HG02798 (cell line): ENCODE measurements around the gene DNAJC21.
"Not testable (repeated sequence)": the region's sequence is repeated elsewhere in the genome, so short reads cannot be mapped to it uniquely, and the experiment has no call there.

Source experiments
- ATAC-seq: cut with Tn5 transposase; IDR thresholded peaks from one replicate; pipeline ENCODE4 v1.9.1; 2021; ENCODE audit warnings: mild to moderate bottlenecking; ENCODE audit not compliant: unreplicated experiment, poor library complexity

DNAJC21 gene

DNA sequence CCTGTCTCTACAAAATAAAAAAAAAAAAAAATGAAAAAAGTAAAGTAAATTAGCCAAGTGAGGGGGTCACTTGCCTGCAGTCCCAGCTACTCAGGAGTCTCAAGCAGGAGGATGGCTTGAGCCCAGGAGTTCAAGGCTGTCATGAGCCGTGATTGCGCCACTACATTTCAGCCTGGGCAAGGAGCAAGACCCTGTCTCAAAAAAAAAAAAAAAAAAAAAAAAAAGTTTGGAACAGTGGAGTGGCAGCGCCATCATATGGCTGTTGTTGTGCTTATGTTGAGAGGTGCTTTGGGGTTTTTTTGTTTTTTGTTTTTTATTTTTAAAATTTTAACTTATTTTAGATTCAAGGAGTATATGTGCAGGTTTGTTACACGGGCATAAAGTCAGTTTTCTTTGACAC, 10.3 kb upstream of the DNAJC21 start:
- no peak for ATAC-seq

DNA sequence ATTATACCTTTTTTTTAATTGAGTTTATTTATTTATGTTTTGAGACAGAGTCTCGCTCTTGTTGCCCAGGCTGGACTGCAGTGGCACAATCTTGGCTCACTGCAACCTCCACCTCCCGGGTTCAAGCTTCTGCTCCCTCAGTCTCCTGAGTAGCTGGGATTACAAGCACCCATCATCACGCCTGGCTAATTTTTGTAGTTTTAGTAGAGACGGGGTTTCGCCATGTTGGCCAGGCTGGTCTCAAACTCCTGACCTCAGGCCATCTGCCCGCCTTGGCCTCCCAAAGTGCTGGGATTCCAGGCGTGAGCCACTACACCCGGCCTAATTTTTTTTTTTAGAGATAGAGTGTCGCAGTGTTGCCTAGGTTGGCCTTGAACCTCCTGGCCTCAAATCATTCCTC, 6.1 kb upstream of the DNAJC21 start:
- not testable (repeated sequence) for ATAC-seq

DNA sequence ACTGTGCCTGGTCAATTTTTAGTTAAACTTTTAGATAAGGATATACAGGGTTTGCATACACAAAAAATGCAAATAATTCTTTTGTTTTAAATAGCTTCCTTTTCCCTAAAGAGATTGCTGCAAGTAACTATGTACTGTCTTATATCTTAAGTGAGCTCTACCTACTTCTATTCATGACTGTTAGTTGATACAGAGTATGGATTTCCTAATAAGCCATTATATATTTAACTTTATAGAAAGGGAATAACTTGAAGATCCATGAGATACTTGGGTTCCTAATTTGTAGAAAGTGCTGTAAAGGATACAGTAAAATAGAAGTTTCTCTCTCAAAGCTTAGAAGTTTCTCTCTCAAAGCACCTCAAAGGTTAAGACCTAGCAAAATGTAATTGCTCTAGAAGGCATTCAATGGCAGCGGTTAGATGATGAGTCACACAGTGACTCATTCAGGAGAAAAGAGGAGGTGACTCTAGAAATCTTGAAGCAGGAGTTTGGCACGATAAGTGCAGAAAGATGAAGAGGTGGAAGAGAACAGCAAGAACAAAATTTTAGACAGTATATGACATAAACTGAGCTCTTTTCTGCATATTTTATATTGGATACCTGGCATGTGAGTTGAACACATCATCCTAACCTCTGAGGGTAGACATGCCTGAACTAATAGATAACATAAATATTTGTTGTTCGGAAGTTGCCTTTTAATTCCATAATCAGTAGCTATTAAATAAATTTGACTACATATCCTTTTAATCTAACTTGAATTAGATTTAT, 5.5 kb upstream of the DNAJC21 start:
- peak; percentile 79 for ATAC-seq

DNA sequence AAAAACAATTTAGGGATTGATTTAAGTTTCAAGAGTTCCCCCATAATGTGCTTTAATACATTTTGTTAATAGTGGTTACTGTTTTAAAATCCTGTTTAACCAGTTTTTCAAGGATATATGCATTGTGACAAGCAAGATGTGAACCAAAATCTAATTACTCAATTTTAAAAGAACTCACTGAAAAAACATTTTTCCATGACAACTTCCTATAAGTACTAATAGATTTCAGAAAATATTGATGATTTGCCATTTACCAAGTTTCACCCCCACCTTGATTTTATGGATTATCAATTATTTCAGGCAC, 4.9 kb upstream of the DNAJC21 start:
- ATAC-seq, result no peak

DNA sequence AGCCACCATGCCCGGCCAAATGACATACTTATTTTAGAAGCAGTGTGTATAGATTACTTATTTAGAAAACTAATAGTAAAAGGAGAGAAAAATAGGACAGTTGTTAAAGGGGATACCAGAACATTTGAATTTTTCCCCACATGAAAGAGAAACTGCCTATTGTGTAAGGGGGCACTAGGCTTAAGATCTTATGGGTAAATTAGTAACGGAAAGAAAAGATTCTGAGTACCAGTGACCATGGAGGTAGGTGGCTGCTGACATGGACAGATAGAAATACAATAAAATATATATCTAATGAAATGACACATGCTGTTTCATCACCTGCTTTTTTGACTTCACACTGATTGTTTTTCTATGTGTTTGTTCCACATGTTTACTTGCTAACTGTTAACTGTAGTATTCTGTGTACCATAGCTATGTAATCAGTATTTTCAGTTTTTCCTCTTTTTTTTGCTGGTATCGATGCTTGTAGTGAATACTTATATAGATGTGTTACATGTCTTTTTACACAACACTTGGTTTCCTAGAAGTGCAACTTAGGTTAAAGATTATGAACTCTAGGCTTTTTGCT, 3.0 kb upstream of the DNAJC21 start:
- ATAC-seq, result no peak

DNA sequence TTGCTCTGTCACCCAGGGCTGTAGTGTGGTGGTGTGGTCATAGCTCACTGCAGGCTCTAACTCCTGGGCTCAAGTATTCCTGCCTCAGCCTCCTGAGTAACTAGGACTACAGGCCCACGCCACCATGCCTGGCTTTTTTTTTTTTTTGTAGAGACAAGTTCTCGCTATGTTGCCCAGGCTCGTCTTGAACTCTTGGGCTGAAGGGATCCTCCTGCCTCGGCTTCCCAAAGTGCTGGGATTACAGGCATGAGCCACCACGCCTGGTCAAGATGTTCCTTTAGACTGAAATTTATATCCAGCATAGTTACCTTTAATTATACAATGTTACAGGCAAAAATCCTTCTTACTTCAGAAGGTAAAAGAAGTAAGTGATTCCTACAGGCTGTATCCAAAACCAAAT, 1.6 kb upstream of the DNAJC21 start:
- ATAC-seq, result no peak

DNA sequence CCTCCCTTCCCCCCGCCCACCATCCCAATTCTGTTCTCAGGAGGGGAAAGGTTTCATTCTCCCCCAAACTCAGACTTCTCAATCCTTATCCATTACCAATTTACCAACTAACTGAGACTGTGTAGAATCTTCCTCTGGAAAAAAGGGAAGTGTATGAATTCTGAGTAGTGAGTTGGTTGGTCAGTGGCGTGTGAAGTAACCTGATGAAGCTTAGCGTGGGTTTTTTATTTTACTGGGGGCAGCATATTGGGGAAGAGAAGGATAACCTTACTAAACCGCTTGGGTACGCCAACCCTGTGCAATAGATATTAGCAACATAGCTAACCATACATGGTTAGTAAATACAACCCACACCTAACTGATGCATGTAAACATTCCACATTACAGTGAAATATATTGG, 1.1 kb upstream of the DNAJC21 start:
- ATAC-seq, result no peak

DNA sequence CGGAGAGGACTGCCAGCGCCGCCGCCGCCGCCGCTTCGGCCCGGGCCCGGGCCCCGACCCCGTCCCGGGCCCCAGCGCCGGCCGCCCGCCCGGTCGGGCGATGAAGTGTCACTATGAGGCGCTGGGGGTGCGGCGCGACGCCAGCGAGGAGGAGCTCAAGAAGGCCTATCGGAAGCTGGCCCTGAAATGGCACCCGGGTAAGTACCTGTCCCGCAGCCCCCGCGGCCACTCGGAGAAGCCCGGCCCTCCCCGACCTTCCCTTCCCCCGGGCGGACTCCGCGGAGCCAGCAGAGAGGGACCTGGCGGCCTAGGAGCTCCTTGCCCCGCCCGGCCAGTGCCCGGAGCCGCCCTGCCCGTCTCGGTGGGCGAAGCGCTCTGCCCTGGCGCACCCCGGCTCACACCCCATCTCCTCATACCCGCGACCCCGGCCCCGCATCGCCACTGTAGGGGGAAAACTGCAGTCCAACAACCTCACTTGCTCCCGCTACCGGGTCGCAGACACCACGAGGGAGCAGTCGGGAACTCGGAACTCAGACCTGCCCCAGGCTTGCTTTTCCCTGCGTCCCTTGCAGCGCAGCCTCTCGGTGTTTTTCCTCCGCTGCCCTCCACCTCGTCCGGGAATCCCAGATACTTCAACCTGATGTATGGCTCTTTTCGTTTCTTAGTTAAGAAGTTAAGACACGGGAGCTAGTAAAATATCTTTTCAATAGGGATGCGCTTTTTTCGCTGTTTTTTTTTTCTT, 532 bp downstream of the DNAJC21 start:
- peak; percentile 80 for ATAC-seq

DNA sequence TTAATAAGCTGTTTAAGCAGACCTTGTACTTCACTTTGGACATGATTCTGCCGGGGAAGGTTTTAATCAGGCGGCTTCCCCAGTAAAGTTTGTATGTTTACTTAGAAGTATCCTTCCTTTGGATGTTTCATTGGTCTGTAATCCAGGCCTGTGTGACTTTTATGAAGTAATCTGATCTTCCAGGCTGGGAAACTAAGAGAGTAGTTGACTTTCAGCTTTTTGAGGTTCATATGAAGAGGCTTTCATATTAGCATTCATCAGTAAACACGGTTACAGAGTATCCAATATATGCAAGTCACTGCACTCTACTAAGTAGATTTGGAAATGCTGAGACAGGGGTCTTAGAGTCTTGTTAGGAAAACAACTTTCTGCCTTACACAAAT, 1.1 kb downstream of the DNAJC21 start:
- ATAC-seq, result no peak

DNA sequence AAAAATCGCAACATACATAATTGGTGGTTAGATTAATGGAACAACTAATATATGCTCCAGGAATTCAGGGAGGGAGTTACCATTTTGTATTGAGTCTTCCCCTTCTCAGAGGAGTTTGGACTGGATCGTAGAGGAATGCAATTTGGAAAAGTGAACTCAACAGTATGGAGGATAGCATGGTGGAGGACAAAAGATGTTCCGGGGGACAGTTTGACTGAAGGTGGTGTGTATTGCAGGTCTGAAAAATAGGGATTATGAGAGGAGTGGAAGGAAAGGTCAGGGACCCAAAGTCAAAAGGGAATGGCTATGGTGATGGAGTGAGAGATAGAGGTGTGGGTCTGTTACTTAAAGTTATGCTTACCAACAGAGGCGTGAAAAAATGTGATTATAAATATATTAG, 1.5 kb downstream of the DNAJC21 start:
- ATAC-seq, result no peak

DNA sequence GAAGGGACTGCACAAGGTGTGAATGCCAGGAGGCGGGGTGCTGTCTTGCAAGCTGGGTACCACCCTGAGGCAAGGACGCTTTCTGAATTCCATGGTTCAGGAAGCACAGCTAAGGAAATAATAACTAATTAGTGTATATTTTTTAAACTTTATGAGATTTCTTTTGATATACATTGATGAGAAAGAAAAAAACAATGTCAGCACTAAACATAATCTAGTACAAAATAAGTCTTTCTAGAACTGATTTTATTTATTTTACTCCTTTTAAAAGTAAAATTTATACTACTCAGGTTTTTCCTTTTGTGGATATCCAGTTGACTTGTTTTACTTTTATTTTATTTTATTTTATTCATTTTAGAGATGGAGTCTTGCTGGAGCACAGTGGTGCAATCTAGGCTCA, 3.6 kb downstream of the DNAJC21 start:
- ATAC-seq, result no peak

DNA sequence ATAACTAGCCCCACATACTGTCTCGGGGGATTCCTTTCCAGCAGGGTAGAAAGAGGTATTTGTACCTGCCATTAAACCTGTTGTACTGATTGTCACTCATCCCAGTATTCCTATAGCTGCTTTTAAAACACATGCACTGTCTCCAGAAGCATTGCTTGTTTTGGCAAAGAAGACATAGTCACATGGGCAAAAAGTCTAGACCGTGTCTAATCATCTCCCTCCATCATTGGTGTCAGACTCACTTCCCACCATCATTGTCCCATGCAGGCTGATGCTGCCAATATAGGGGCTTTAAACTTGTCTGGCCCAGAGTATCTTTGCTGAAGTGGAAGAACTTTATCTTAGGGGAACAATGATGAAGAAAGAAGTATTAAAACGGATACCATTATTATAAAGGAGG, 12.6 kb downstream of the DNAJC21 start:
- no peak for ATAC-seq

DNA sequence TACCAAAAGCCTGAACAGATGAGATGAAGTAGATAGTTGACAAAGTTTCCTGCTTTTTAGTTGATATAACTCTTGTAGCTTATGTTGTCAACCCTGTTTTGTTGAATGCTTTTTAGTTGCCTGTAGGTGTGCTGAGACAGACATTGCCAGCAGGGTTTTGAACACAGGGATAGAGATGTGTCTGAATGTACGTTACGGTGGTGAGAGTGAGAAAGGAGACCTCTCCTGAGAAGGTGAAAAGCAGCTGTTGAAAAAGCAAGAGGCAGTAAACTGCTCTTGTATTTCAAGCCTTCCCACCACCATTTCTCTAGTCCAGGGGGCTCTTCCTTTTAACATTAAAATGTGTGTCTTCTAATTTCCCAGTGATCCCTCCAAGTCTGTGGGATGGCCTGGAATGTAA, 14.7 kb downstream of the DNAJC21 start:
- no peak for ATAC-seq

DNA sequence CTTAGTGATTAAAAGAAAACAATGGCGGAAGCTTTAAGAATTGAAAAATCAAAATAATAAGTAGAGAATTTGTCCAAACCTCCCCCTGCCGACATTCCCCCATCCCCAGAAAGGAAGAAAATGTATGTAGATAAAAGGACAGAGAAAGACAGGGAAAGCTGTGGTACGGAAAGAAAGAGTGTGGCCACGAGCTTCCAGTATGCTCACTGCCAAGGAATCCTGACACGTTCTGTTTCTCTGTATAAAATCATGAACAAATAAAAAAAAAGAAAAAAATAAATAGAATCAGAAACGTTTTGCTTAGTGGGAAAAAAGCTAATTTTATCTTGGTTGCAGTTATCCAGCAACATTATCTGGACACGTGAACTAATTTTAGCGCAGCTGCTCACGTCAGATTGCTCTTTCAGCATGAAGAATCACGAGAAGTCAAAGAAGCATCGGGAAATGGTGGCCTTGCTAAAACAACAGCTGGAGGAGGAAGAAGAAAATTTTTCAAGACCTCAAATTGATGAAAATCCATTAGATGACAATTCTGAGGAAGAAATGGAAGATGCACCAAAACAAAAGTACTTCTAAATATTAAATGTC, 15.2 kb downstream of the DNAJC21 start:
- ATAC-seq, result no peak

DNA sequence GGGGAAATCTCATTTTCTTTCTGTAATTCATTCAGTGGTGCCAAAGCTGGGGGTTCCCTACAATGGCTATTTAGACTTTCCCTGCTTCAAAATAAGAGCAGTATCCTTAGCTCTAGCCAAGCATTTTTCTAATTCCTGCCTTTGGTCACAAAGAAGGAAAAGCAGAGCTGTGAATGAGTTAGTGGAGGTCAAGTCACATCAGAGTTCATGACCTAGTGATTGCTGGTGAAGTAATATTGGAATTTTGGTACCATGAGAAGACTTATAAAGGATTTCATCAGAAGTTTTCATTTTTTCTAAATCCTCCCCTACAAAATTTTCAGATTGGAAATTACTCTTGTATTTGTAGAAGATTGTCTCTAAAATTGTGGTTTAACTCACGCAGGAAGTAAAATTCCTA, 28.0 kb downstream of the DNAJC21 start:
- ATAC-seq, result no peak

DNA sequence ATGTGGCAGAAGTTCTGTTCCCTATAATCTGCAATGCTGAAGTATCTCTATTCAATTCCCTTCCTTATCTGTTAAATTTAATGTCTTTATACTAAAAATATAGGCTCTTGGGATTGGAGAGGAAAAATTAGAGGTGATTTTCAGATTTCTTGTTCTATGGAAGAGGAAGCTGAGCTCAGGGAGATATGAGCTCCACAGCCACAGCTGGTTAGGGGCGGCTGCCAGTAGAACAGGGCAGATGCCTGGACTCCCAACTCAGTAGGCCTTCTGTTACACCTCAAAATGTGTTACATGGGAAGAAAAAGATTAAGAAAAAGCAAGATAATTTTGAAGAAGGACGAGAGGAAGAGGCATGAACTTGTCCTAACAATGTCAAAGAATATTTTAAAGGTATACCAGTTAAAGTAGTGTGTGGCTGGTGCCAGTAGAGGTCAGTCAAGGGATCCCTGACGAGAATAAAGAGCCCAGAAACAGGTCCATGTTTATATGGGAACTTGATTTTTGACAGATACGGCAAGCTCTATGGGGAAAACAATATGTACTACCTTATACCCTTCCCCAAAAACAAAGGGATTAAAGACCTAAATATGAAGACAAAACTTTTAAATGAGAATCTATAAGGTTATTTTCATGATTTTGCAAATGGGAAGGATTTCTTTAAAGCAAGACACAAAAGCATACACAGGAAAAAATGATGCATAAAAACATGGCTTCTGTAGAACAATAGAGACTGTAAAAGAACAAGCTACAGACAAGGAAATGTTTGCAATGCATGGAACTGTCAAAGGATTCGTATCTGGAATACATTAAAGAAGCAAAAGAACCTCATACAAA, 28.7 kb downstream of the DNAJC21 start:
- ATAC-seq, result peak; percentile 36

DNA sequence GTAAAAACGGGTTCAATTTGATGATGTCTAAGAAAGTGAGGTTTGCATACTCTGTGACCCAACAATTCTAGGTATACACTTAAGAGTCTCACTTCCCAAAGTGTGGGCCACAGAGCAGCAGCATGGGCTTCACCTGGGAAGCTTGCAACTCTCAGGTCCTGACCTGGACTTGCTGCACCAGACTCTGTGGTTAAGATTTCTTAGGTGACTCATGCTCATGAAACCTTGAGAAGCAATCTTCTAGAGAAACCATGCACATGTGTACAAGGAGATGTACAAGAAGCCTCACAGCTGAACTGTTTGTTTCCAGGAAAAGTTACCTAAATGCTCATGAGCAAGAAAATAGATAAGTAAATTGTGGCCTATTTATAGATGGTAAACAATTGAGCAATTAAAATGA, 30.0 kb downstream of the DNAJC21 start:
- ATAC-seq, result peak; percentile 96

DNA sequence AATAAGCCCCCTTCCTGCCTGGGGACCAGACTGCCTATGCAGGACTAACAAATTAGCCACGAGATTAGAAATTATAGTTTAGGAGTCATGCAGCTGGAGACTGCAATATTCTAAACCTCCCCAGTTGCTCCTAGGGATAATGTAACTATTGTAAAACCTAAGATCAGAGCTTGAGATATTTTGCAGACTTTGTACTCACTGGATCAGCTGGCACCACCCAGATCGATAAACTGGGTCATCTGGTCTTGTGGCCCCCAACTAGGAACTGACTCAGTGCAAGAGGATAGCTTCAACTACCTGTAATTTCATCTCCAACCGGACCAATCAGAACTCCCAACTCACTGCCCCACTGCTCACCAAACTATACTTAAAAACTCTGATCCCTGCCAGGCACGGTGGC, 38.2 kb downstream of the DNAJC21 start:
- no peak for ATAC-seq

DNA sequence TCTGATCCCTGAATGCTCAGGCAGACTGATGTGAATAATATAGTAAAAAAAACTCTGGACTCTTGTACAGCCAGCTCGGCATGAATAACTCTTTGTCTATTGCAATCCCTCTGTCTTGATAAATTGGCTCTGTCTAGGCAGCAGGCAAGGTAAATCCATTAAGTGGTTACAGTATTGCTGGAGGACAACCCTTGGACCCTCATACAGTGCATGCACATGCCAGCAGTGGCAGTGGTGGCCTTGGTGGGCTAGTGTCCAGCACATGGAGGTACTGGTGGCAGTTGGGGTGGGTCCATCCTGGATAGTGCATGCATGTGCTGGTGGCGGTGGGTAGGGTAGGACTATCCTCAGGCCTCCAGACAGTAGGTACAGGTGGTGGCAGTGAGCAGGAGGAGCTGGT, 38.9 kb downstream of the DNAJC21 start:
- ATAC-seq, result no peak

DNA sequence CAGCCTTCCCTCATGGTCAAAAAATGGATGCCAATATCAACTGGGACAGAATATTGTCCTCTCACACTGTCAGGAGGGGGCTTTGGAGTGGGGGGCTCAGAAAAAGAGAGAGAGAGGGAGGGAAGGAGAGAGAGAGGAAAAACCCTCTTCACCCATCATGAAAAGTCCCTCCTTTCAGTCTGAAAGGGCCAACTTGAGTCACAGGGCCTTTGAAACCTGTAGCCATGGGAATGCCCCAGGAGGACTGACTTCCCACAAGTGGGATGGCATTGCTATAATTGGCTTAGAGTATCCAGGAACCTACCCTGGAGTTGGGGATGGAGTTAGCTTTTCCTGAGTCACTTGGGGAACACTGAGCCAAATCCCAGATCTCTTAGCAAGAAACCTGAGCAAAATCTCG, 41.2 kb downstream of the DNAJC21 start:
- no peak for ATAC-seq

DNA sequence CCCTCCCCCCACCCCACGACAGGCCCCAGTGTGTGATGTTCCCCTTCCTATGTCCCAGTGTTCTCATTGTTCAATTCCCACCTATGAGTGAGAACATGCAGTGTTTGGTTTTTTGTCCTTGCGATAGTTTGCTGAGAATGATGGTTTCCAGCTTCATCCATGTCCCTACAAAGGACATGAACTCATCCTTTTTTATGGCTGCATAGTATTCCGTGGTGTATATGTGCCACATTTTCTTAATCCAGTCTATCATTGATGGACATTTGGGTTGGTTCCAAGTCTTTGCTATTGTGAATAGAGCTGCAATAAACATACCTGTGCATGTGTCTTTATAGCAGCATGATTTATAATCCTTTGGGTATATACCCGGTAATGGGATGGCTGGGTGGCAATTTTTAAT, 42.3 kb downstream of the DNAJC21 start:
- ATAC-seq, result not testable (repeated sequence)
